H1 (cell line): ENCODE measurements around the gene PAQR7.

Source experiments
- EP300 ChIP-seq, 2 experiments: IDR thresholded peaks; 1 replicate in 1 of 2; 2 replicates in 1 of 2; pipeline ENCODE4 v1.6.1; 2011 to 2012; ENCODE audit warnings: low read depth in 2 of 2, low read length in 2 of 2, mild to moderate bottlenecking in 2 of 2, borderline replicate concordance in 1 of 2, inconsistent platforms in 1 of 2, moderate library complexity in 1 of 2
- JUND ChIP-seq: IDR thresholded peaks from 2 replicates; pipeline ENCODE4 v1.6.1; 2011; ENCODE audit warnings: mild to moderate bottlenecking, improper control_type of control experiment, low read length
- POLR2A ChIP-seq, 2 experiments: IDR thresholded peaks; 1 replicate in 1 of 2; 2 replicates in 1 of 2; pipeline ENCODE4 v1.6.1; 2011; ENCODE audit warnings: low read depth in 2 of 2, low read length in 2 of 2, mild to moderate bottlenecking in 2 of 2; ENCODE audit errors: control extremely low read depth in 1 of 2
- POLR2AphosphoS5 ChIP-seq: IDR thresholded peaks from 2 replicates; pipeline ENCODE4 v1.6.1; 2011; ENCODE audit warnings: low read depth, low read length
- RAD21 ChIP-seq, 2 experiments: IDR thresholded peaks in 1 of 2; conservative IDR thresholded peaks in 1 of 2; 2 replicates each; pipeline ENCODE4 v1.6.1; 2011; ENCODE audit warnings: low read depth in 2 of 2, low read length in 2 of 2, improper control_type of control experiment in 1 of 2, inconsistent platforms in 1 of 2, mild to moderate bottlenecking in 1 of 2, moderate library complexity in 1 of 2
- SIN3A ChIP-seq, 2 experiments: IDR thresholded peaks in 1 of 2; conservative IDR thresholded peaks in 1 of 2; 2 replicates each; pipeline ENCODE4 v1.6.1; 2011 to 2012; ENCODE audit warnings: low read length in 2 of 2, improper control_type of control experiment in 1 of 2, low read depth in 1 of 2, mild to moderate bottlenecking in 1 of 2
- TAF1 ChIP-seq: IDR thresholded peaks from 2 replicates; pipeline ENCODE4 v1.6.1; 2011; ENCODE audit warnings: mild to moderate bottlenecking, low read depth, low read length
- YY1 ChIP-seq: IDR thresholded peaks from 2 replicates; pipeline ENCODE4 v1.6.1; 2011; ENCODE audit warnings: low read depth, mild to moderate bottlenecking, low read length
- ZNF274 ChIP-seq: IDR thresholded peaks from 2 replicates; pipeline ENCODE4 v1.7.0; 2012; ENCODE audit warnings: low read length, borderline replicate concordance; ENCODE audit errors: extremely low read depth
- TF ChIP-seq, protein P1 (sequence below), 3 experiments: IDR thresholded peaks; 1 replicate in 2 of 3; 2 replicates in 1 of 3; pipeline versions ENCODE4 v1.5.1 to v1.6.1; 2011; ENCODE audit warnings: low read length in 3 of 3, mild to moderate bottlenecking in 3 of 3, inconsistent platforms in 2 of 3, low read depth in 1 of 3, moderate library complexity in 1 of 3; ENCODE audit not compliant: insufficient read depth in 1 of 3; ENCODE audit errors: control extremely low read depth in 1 of 3
- TF ChIP-seq, protein P2 (sequence below): IDR thresholded peaks from 2 replicates; pipeline ENCODE4 v1.6.1; 2011; ENCODE audit warnings: low read depth, mild to moderate bottlenecking, low read length; ENCODE audit not compliant: insufficient read depth

DNA sequence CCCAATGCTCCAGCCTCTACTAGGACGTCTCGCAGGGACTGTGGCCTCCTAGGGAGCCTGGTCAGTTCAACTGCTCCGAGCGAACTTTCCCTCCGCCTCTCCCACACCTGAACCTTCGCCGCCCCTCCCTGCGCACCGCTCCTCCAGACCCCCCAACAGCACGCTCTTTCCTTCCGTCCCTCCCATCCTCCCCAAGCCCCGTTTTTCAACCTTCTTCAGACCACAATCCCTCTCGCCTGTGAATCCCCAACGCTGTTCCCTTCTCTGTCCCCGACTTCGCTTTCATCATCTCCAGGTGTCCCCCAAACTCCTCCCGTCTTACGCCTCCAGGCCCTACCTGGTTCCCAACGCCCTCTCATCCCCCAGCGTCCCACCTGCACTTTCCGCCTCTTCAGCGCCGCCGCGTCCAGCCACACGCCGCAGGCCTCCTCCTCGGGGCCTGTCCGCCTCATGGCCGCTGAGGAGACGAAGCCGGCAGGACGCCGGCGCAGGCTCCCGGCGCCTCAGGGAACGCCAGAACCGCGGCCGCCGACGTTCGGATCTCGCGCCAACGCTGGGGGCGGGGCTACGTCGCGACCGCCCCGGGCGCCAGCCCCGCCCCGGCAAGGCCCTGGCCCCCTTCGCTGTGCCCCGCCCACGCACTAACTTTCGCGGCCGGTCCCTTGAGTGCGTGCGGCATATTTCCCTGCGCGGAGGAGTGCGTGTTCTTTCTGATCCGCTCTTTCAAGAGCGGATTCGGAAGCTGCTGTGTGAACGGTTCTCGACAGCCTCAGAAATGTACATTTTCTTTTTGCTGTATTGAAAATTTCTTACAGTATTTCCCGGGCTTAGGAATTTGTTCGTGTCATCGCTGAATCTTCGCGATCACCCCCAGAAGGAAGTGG, 16.4 kb downstream of the PAQR7 start, which contains the start of gene AUNIP:
- TF ChIP-seq, protein P1, sequence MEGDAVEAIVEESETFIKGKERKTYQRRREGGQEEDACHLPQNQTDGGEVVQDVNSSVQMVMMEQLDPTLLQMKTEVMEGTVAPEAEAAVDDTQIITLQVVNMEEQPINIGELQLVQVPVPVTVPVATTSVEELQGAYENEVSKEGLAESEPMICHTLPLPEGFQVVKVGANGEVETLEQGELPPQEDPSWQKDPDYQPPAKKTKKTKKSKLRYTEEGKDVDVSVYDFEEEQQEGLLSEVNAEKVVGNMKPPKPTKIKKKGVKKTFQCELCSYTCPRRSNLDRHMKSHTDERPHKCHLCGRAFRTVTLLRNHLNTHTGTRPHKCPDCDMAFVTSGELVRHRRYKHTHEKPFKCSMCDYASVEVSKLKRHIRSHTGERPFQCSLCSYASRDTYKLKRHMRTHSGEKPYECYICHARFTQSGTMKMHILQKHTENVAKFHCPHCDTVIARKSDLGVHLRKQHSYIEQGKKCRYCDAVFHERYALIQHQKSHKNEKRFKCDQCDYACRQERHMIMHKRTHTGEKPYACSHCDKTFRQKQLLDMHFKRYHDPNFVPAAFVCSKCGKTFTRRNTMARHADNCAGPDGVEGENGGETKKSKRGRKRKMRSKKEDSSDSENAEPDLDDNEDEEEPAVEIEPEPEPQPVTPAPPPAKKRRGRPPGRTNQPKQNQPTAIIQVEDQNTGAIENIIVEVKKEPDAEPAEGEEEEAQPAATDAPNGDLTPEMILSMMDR (IDR thresholded peaks at IDR 0.05; ENCODE audit: control extremely low read depth in 1 of 3, insufficient read depth in 1 of 3, low read depth in 1 of 3, low read length in 3 of 3), result no peak
- no peak for TF ChIP-seq RAD21 (IDR thresholded peaks at IDR 0.05 in 1 of 2, conservative IDR thresholded peaks at IDR 0.05 in 1 of 2; ENCODE audit: low read depth in 2 of 2, low read length in 2 of 2)
- TF ChIP-seq, protein P2, sequence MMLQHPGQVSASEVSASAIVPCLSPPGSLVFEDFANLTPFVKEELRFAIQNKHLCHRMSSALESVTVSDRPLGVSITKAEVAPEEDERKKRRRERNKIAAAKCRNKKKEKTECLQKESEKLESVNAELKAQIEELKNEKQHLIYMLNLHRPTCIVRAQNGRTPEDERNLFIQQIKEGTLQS, result no peak
- TF ChIP-seq YY1, result peak; percentile 83
- TF ChIP-seq TAF1, result peak; percentile 71
- TF ChIP-seq POLR2A (IDR thresholded peaks at IDR 0.05; ENCODE audit: control extremely low read depth in 1 of 2, low read depth in 2 of 2, low read length in 2 of 2), result peak; percentile 88 to 94
- TF ChIP-seq EP300 (IDR thresholded peaks at IDR 0.05; ENCODE audit: borderline replicate concordance in 1 of 2, low read depth in 2 of 2, low read length in 2 of 2), result no peak
- TF ChIP-seq POLR2AphosphoS5, result peak; percentile 85
- no peak for TF ChIP-seq JUND
- peak in 1 of 2 experiments; percentile 70; a peak in 2 of 4 replicates for TF ChIP-seq SIN3A (conservative IDR thresholded peaks at IDR 0.05 in 1 of 2, IDR thresholded peaks at IDR 0.05 in 1 of 2; ENCODE audit: low read depth in 1 of 2, low read length in 2 of 2)
- TF ChIP-seq ZNF274, result no peak
